Smooth muscle cell (in vitro differentiated cells): ENCODE data around the gene PPM1L. TPM values are rescaled to one million over a fixed set of nuclear protein-coding genes. Genes with fewer than 3 reads are reported as not detected.

Experiments
- DNase-seq: peaks from one replicate; lab custom pipeline; 2025; ENCODE audit not compliant: unreplicated experiment; lab: John Stamatoyannopoulos, UW
- H2AFZ ChIP-seq: fragments of 200-600 bp; sonication (generic); 2 replicates; pipeline ENCODE4 v1.6.0; 2016; ENCODE audit warnings: antibody characterized with exemption, low read depth, mild to moderate bottlenecking
- H3F3A ChIP-seq: fragments of 200-600 bp; sonication (generic); 2 replicates; pipeline ENCODE4 v1.6.0; 2017; ENCODE audit warnings: antibody characterized with exemption, low read depth
- H3K27ac ChIP-seq: fragments of 200-600 bp; sonication (generic); 2 replicates; pipeline ENCODE4 v1.5.1; 2016; ENCODE audit warnings: low read depth, mild to moderate bottlenecking
- H3K27me3 ChIP-seq: fragments of 200-600 bp; sonication (generic); 2 replicates; pipeline ENCODE4 v1.6.1; 2016; ENCODE audit warnings: low read depth, mild to moderate bottlenecking
- H3K36me3 ChIP-seq: fragments of 200-600 bp; sonication (generic); 2 replicates; pipeline ENCODE4 v1.5.1; 2016; ENCODE audit warnings: low read depth
- H3K4me1 ChIP-seq: fragments of 200-600 bp; sonication (generic); 2 replicates; pipeline ENCODE4 v1.5.1; 2016; ENCODE audit warnings: low read depth
- H3K4me2 ChIP-seq: fragments of 200-600 bp; sonication (generic); 2 replicates; pipeline ENCODE4 v1.6.0; 2016; ENCODE audit warnings: mild to moderate bottlenecking
- H3K4me3 ChIP-seq: fragments of 200-600 bp; sonication (generic); 2 replicates; pipeline ENCODE4 v1.5.1; 2016; ENCODE audit warnings: mild to moderate bottlenecking
- H3K79me2 ChIP-seq: fragments of 200-600 bp; sonication (generic); 2 replicates; pipeline ENCODE4 v1.6.0; 2016; ENCODE audit warnings: low read depth, mild to moderate bottlenecking
- H3K9ac ChIP-seq: fragments of 200-600 bp; sonication (generic); 2 replicates; pipeline ENCODE4 v1.6.0; 2016; ENCODE audit warnings: low read depth
- H3K9me3 ChIP-seq: fragments of 200-600 bp; sonication (generic); replicated peaks from 2 replicates; pipeline ENCODE4 v1.5.1; 2016; ENCODE audit warnings: low read depth
- H4K20me1 ChIP-seq: fragments of 200-600 bp; sonication (generic); 2 replicates; pipeline ENCODE4 v1.6.0; 2016; ENCODE audit warnings: low read depth
- CTCF ChIP-seq: fragments of 200-600 bp; sonication (generic); IDR thresholded peaks from 2 replicates; pipeline ENCODE4 v1.5.1; 2017; ENCODE audit warnings: borderline replicate concordance, mild to moderate bottlenecking, antibody characterized with exemption; ENCODE audit not compliant: insufficient read depth, poor library complexity, severe bottlenecking
- WGBS: methylation state at CpG from one replicate; pipeline ENCODE4 v1.1.7; 2016; ENCODE audit warnings: low lambda C conversion rate; 5-methylcytosine and 5-hydroxymethylcytosine counted together
- polyA plus RNA-seq: library from polyadenylated mRNA; unstranded; fragments of >200 nt; fragmentation: Nextera tagmentation; extraction: Ambion mirVana; gene quantifications from 2 replicates; pipeline ENCODE4 v1.2.1, GENCODE V29; 2016
- total RNA-seq: library from RNA; depleted of rRNA; stranded (reverse); fragments of >200 nt; gene quantifications from 2 replicates; pipeline ENCODE4 v1.2.3, GENCODE V29; 2014

PPM1L gene
- total and polyA plus RNA-seq, 2 experiments from 2014 or later = 0.14 to 1.9 TPM

DNA sequence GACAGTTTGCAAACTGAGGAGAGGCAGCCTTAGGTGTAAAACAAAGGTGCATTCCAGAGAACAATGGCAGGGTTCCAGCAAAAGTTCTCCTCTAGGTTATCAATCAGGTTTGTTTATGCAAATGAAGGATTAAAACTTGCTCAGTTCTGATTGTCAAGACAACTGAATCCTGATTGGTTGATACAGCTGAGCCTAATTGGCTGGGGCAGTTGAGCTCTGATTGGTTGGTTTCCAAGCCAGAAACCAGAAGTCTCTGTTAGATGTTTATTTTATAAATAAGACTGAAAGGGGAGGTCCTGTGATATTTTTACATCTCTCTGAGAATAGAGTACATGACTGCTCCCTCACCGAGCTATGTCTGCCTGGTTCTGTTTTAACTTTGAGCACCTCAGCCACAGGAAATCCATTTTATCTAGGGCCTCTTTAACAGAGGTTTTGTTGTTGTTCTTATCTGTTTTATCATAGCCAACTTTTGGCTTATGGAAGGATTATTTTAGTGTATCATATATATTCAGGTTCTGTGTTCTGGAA is 37.8 kb downstream of the PPM1L start:
- no peak overlapping the region for H3K4me2 ChIP-seq
- DNase-seq = no peak
- no peaks in the 10 kb centered on the region for H3K79me2 ChIP-seq
- no peak overlapping the region for H2AFZ ChIP-seq
- H3K27ac ChIP-seq = no peak overlapping the region
- no peaks in the 10 kb centered on the region for H3K27me3 ChIP-seq
- H3K36me3 ChIP-seq = no peaks in the 10 kb centered on the region
- 80% methylated on average over 1 of the region's 1 CpG for WGBS
- no peak overlapping the region for H3K9ac ChIP-seq
- no peaks in the 10 kb centered on the region for H4K20me1 ChIP-seq
- H3F3A ChIP-seq = no peaks in the 10 kb centered on the region
- no peaks in the 10 kb centered on the region for H3K4me1 ChIP-seq
- H3K4me3 ChIP-seq = no peak overlapping the region
- TF ChIP-seq CTCF = no peak
- H3K9me3 ChIP-seq = no peaks in the 10 kb centered on the region

- 53% methylated on average over 4 of the region's 4 CpGs for WGBS
These were observed 40.2 kb downstream of the PPM1L start for GRCh38 chr3:160796089-160796812.

DNA sequence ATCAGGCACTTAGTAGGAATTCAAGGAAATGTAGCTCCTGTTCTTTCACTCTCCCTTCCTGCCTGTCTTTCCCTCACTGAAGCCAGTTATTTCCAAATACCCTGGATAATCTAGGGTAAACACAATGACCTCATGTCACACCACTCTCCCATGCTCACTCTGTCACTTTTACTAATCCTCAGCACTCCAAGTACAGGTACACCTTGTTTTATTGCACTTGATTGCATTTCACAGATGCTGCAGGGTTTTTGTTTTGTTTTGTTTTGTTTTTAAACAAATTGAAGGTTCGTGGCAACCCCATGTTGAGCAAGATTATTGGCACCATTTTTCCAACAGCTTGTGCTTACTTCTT is 40.8 kb downstream of the PPM1L start:
- H3K79me2 ChIP-seq = no peaks in the 10 kb centered on the region
- H2AFZ ChIP-seq = no peak overlapping the region
- DNase-seq = no peak
- H3K9me3 ChIP-seq = no peaks in the 10 kb centered on the region
- H3F3A ChIP-seq = no peaks in the 10 kb centered on the region
- H3K9ac ChIP-seq = no peak overlapping the region
- H3K27me3 ChIP-seq = no peaks in the 10 kb centered on the region
- 56% methylated on average over 1 of the region's 1 CpG for WGBS
- no peak overlapping the region for H3K4me3 ChIP-seq
- TF ChIP-seq CTCF = no peak
- no peaks in the 10 kb centered on the region for H4K20me1 ChIP-seq
- H3K27ac ChIP-seq = no peak overlapping the region
- H3K4me1 ChIP-seq = no peaks in the 10 kb centered on the region
- no peaks in the 10 kb centered on the region for H3K36me3 ChIP-seq
- H3K4me2 ChIP-seq = no peak overlapping the region

More at GRCh38 chr3:160796089-160796812, 40.2 kb downstream of the PPM1L start:
- H3K9me3 ChIP-seq = no peaks in the 10 kb centered on the region
- DNase-seq = no peak
- no peaks in the 10 kb centered on the region for H3K36me3 ChIP-seq
- no peaks in the 10 kb centered on the region for H3K27me3 ChIP-seq
- no peak overlapping the region for H2AFZ ChIP-seq
- H3K4me3 ChIP-seq = no peak overlapping the region
- no peaks in the 10 kb centered on the region for H4K20me1 ChIP-seq
- H3K9ac ChIP-seq = no peak overlapping the region
- H3K4me2 ChIP-seq = no peak overlapping the region
- H3K4me1 ChIP-seq = no peaks in the 10 kb centered on the region
- H3K79me2 ChIP-seq = no peaks in the 10 kb centered on the region
- no peak for TF ChIP-seq CTCF
- no peak overlapping the region for H3K27ac ChIP-seq
- H3F3A ChIP-seq = no peaks in the 10 kb centered on the region

- Histone ChIP-seq H3K4me1 (no peaks in the 10 kb centered on the region), H3F3A (no peaks in the 10 kb centered on the region), H3K36me3 (no peaks in the 10 kb centered on the region), H3K27me3 (no peaks in the 10 kb centered on the region), H3K4me2 (no peak overlapping the region), H3K79me2 (no peaks in the 10 kb centered on the region), H3K9ac (no peak overlapping the region), H3K9me3 (no peaks in the 10 kb centered on the region), H2AFZ (no peak overlapping the region), H4K20me1 (no peaks in the 10 kb centered on the region), H3K27ac (no peak overlapping the region), H3K4me3 (no peak overlapping the region)
- DNase-seq = no peak
- WGBS = 84% methylated on average over 3 of the region's 3 CpGs
- no peak for TF ChIP-seq CTCF
These were observed 41.3 kb downstream of the PPM1L start for GRCh38 chr3:160797356-160797755.
